HFF-Myc (cell line): ENCODE results near the gene EMC9.

Experiments
- DNase-seq: peaks from one replicate; pipeline ENCODE4 v3.0.0-alpha.2; 2011; ENCODE audit warnings: low read depth; ENCODE audit errors: extremely low read depth
- H3K4me3 ChIP-seq: replicated peaks from 2 replicates; pipeline ENCODE4 v1.5.1; 2011; ENCODE audit warnings: low read depth, mild to moderate bottlenecking, control low read depth, low read length
- TF ChIP-seq, protein P1 (sequence below): IDR thresholded peaks from 2 replicates; pipeline ENCODE4 v1.5.1; 2012; ENCODE audit warnings: mild to moderate bottlenecking, low read depth, low read length, control low read depth; ENCODE audit errors: missing control alignments

EMC9 gene

GRCh38 chr14:24144451-24144850 is 3.1 kb upstream of the EMC9 start:
- no peak for DNase-seq
- TF ChIP-seq, protein P1, sequence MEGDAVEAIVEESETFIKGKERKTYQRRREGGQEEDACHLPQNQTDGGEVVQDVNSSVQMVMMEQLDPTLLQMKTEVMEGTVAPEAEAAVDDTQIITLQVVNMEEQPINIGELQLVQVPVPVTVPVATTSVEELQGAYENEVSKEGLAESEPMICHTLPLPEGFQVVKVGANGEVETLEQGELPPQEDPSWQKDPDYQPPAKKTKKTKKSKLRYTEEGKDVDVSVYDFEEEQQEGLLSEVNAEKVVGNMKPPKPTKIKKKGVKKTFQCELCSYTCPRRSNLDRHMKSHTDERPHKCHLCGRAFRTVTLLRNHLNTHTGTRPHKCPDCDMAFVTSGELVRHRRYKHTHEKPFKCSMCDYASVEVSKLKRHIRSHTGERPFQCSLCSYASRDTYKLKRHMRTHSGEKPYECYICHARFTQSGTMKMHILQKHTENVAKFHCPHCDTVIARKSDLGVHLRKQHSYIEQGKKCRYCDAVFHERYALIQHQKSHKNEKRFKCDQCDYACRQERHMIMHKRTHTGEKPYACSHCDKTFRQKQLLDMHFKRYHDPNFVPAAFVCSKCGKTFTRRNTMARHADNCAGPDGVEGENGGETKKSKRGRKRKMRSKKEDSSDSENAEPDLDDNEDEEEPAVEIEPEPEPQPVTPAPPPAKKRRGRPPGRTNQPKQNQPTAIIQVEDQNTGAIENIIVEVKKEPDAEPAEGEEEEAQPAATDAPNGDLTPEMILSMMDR: no peak
- H3K4me3 ChIP-seq: no peak overlapping the region

DNA sequence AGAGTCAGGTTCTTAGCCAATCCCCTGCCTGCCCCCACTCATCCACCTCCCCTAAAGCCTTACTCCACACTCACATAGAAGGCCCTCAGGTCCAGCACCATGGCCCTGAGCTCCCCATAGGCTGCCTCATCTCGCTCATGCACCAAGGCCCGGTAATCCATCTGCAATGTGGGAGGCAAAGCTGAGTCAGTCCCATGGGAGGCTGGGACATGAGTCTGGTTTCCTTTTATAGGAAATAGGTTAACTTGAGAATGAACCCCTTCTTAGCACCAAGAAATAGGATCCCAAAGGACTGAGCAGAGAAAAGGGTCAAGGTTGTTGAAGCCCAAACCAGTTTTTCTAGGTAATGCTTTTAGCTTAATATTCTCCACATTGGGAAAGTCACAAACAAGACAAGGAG is 2.1 kb upstream of the EMC9 start:
- no peak overlapping the region for H3K4me3 ChIP-seq
- DNase-seq: no peak
- TF ChIP-seq, protein P1: no peak

- no peak for DNase-seq
- H3K4me3 ChIP-seq: peak overlapping the region; percentile 81
- TF ChIP-seq, protein P1: no peak
These were observed 2.0 kb downstream of the EMC9 start for GRCh38 chr14:24139272-24139934.

DNA sequence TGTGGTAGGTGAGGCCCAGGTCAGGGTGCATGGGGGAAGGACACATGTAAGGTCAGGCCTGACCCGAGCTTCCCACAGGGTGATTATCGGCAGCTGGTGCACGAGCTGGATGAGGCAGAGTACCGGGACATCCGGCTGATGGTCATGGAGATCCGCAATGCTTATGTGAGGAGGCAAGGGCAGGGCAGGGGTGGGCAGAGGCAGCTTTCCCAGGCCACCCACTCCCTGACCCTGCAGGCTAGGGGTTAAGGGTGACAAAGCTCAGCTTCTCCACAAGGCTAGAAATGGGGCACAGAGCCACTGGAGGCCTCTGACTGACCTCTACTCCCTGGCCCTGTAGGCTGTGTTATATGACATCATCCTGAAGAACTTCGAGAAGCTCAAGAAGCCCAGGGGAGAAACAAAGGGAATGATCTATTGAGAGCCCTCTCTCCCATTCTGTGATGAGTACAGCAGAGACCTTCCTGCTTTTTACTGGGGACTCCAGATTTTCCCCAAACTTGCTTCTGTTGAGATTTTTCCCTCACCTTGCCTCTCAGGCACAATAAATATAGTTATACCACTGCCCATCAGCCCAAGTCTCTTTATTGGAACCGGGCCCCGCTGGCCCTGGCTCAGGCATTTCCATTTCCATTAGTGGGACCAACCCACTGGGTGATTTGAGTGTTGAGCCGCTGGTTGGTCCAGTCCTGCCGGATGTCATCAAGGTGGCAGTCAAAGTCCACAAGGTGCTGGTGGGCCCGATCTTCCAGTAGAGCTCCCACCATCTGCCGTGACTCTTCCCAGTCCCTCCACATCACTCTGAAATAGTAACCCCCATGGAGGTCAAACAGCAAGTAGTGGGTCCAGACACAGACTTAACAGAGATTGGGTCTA is 2.8 kb downstream of the EMC9 start:
- TF ChIP-seq, protein P1: no peak
- no peak for DNase-seq
- H3K4me3 ChIP-seq: no peak overlapping the region

- DNase-seq: no peak
- H3K4me3 ChIP-seq: no peak overlapping the region
- TF ChIP-seq, protein P1: no peak
These were observed 3.6 kb downstream of the EMC9 start for GRCh38 chr14:24137529-24138395.

DNA sequence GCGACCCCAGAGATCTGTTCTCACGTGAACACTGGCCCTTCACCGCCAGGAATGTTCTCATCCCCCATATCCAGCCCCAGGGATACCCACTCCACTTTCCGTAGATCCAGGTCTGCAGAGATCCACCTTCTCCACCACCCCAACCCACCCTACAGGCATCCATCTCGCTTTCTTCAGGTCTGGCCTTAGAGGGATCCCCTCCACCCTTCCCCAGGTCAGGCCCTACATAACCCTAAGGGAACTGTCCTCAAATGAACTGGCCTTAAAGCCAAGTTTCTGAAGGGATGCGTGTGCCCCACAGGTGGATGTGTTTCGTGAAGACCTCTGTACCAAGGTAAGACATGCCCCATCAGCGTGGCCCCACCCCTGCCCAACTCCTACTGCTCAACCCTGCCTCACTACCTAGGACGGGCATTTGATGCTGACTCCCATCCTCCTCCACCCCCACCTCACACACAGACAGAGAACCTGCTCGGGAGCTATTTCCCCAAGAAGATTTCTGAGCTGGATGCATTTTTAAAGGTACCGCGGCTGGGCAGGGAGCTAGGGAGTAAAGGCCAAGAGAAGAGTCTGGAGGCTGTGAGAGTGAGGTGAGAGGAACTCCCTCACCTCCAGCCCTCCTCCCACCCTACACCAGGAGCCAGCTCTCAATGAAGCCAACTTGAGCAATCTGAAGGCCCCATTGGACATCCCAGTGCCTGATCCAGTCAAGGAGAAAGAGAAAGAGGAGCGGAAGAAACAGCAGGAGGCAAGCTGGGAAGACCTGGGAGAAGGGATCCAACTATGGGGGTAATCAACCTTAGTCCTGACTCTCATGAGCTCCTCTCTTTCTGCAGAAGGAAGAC is 4.5 kb downstream of the EMC9 start:
- peak overlapping the region; percentile 79 for H3K4me3 ChIP-seq
- no peak for DNase-seq
- TF ChIP-seq, protein P1: no peak
